ENCODE measurements around the gene ARHGEF17. TPM values are rescaled to one million over a fixed set of nuclear protein-coding genes. Genes with fewer than 3 reads are reported as not detected.

The ARHGEF17 gene
- total and polyA plus RNA-seq, 2 donors (not counting 1 experiment from before 2014, with no cell fraction given): 42.8 to 43.1 TPM

DNA sequence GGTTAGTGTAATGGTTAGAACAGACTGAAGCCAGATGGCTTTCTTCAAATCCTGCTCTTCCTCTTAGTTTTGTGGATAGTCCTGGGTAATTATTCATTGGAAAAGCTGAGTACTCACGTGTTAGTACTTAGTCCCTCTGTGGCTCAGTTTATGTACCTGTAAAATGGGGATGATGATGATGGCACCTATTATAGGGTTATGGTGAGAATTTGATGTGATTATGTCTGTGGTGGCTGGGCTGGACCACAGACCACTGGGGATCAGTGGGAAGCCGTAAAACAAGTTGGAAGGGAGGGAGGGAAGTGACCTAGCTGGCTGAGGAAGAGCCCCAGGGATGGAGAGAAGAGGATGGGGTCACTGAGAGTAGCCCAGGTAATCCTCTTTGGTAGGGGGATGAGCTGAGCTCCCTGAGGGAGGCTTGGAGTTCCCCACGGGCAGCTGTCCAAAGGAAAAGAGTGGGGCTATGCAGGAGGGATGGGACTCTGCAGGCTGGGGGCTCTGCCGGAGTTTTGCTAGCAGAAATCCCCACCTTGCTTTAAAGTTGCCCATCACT, 19.8 kb downstream of the ARHGEF17 start:
- peaks cover 83% of the 10 kb centered on the region for H3K4me1 ChIP-seq (ENCODE audit: control insufficient read depth, extremely low read depth, insufficient read depth, low read length)
- no peaks in the 10 kb centered on the region for H3K9me3 ChIP-seq (ENCODE audit: control insufficient read depth, insufficient read depth, low read depth, low read length)
- H2AFZ ChIP-seq (ENCODE audit: low read length): no peak overlapping the region
- no peak for DNase-seq (ENCODE audit: low read depth in 2 of 2)
- H3K9ac ChIP-seq (ENCODE audit: insufficient read depth, low read length): no peak overlapping the region
- H3K4me2 ChIP-seq (ENCODE audit: extremely low read depth, insufficient read depth, low read length): no peak overlapping the region
- no peaks in the 10 kb centered on the region for H4K20me1 ChIP-seq (ENCODE audit: control insufficient read depth, extremely low read depth, insufficient read depth, low read length)
- TF ChIP-seq CTCF (conservative IDR thresholded peaks at IDR 0.05 in 1 of 2, IDR thresholded peaks at IDR 0.05 in 1 of 2; ENCODE audit: low read depth in 1 of 2, low read length in 2 of 2) (no peak), EZH2 (IDR thresholded peaks at IDR 0.05; ENCODE audit: low read length, missing control alignments) (no peak)
- H3K79me2 ChIP-seq (ENCODE audit: control insufficient read depth, insufficient read depth, low read length): peaks cover 88% of the 10 kb centered on the region
- no peak overlapping the region for H3K4me3 ChIP-seq (replicated peaks in 1 of 4; ENCODE audit: control extremely low read depth in 1 of 4, insufficient read depth in 1 of 4, low read depth in 3 of 4, low read length in 4 of 4)
- H3K27ac ChIP-seq (ENCODE audit: insufficient read depth, low read length): peak overlapping the region; percentile 44
- H3K36me3 ChIP-seq (ENCODE audit: control insufficient read depth, insufficient read depth, low read length): no peaks in the 10 kb centered on the region
- no peaks in the 10 kb centered on the region for H3K27me3 ChIP-seq (ENCODE audit: control insufficient read depth, insufficient read depth, low read length)

GRCh38 chr11:73330569-73331093, 22.6 kb downstream of the ARHGEF17 start:
- Histone ChIP-seq H3K4me2 (ENCODE audit: extremely low read depth, insufficient read depth, low read length) (no peak overlapping the region), H3K4me3 (replicated peaks in 1 of 4; ENCODE audit: control extremely low read depth in 1 of 4, insufficient read depth in 1 of 4, low read depth in 3 of 4, low read length in 4 of 4) (no peak overlapping the region), H3K79me2 (ENCODE audit: control insufficient read depth, insufficient read depth, low read length) (peaks cover 87% of the 10 kb centered on the region), H3K27ac (ENCODE audit: insufficient read depth, low read length) (peak overlapping the region; percentile 64), H3K9ac (ENCODE audit: insufficient read depth, low read length) (no peak overlapping the region), H3K36me3 (ENCODE audit: control insufficient read depth, insufficient read depth, low read length) (no peaks in the 10 kb centered on the region), H3K4me1 (ENCODE audit: control insufficient read depth, extremely low read depth, insufficient read depth, low read length) (peaks cover 82% of the 10 kb centered on the region), H3K9me3 (ENCODE audit: control insufficient read depth, insufficient read depth, low read depth, low read length) (no peaks in the 10 kb centered on the region), H4K20me1 (ENCODE audit: control insufficient read depth, extremely low read depth, insufficient read depth, low read length) (no peaks in the 10 kb centered on the region), H3K27me3 (ENCODE audit: control insufficient read depth, insufficient read depth, low read length) (no peaks in the 10 kb centered on the region), H2AFZ (ENCODE audit: low read length) (no peak overlapping the region)
- DNase-seq (ENCODE audit: low read depth in 2 of 2): peak; percentile 48 to 56
- TF ChIP-seq CTCF (conservative IDR thresholded peaks at IDR 0.05 in 1 of 2, IDR thresholded peaks at IDR 0.05 in 1 of 2; ENCODE audit: low read depth in 1 of 2, low read length in 2 of 2) (peak; percentile 53 to 68), EZH2 (IDR thresholded peaks at IDR 0.05; ENCODE audit: low read length, missing control alignments) (no peak)

DNA sequence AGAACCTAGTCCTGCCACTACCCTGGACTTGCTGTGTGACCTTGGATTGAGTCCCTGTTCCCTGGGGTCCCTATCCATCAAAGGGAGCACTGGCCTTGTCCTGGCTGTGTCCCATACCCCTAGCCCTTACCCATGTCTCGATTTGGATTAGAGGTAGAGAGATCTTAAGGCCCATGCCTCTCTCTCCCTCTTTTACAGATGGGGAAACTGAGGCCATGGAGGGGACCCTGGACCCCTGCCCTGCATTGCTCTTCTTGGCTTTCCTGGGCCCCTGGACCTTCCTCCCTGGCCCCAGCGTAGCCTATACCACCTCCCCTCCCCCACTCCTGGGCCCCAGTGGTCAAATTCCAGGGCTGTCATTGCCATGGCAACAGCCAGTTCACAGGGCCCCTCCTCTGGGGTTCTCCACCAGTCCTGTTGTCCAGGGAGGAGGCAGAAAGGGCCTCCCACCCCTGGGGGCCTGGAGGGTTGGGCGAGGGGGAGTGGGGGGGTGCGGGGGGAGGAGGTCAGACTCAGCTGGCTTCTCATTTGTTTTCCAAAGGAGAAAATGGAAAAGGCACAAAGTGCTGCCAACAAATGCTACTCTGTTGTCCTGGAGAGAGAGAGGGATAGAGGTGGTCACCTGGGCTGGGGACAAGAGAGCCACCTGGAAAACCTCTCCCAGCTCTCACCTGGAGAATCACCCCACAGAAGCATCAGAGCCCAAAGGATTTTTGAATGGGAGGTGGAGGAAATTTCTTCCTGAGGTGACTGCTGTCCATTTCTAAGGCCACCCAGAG, 23.3 kb downstream of the ARHGEF17 start:
- peaks cover 76% of the 10 kb centered on the region for H3K4me1 ChIP-seq (ENCODE audit: control insufficient read depth, extremely low read depth, insufficient read depth, low read length)
- peak overlapping the region; percentile 29 for H3K9ac ChIP-seq (ENCODE audit: insufficient read depth, low read length)
- peak; percentile 45 to 70 for DNase-seq (ENCODE audit: low read depth in 2 of 2)
- no peaks in the 10 kb centered on the region for H3K27me3 ChIP-seq (ENCODE audit: control insufficient read depth, insufficient read depth, low read length)
- peak overlapping the region; percentile 87 for H3K27ac ChIP-seq (ENCODE audit: insufficient read depth, low read length)
- H3K36me3 ChIP-seq (ENCODE audit: control insufficient read depth, insufficient read depth, low read length): no peaks in the 10 kb centered on the region
- H3K4me2 ChIP-seq (ENCODE audit: extremely low read depth, insufficient read depth, low read length): no peak overlapping the region
- no peak overlapping the region for H2AFZ ChIP-seq (ENCODE audit: low read length)
- TF ChIP-seq EZH2 (IDR thresholded peaks at IDR 0.05; ENCODE audit: low read length, missing control alignments) (no peak), CTCF (conservative IDR thresholded peaks at IDR 0.05 in 1 of 2, IDR thresholded peaks at IDR 0.05 in 1 of 2; ENCODE audit: low read depth in 1 of 2, low read length in 2 of 2) (no peak)
- peaks cover 87% of the 10 kb centered on the region for H3K79me2 ChIP-seq (ENCODE audit: control insufficient read depth, insufficient read depth, low read length)
- no peaks in the 10 kb centered on the region for H3K9me3 ChIP-seq (ENCODE audit: control insufficient read depth, insufficient read depth, low read depth, low read length)
- no peaks in the 10 kb centered on the region for H4K20me1 ChIP-seq (ENCODE audit: control insufficient read depth, extremely low read depth, insufficient read depth, low read length)
- H3K4me3 ChIP-seq (replicated peaks in 1 of 4; ENCODE audit: control extremely low read depth in 1 of 4, insufficient read depth in 1 of 4, low read depth in 3 of 4, low read length in 4 of 4): no peak overlapping the region
